ENCODE results near the gene FAM53B.

FAM53B gene

DNA sequence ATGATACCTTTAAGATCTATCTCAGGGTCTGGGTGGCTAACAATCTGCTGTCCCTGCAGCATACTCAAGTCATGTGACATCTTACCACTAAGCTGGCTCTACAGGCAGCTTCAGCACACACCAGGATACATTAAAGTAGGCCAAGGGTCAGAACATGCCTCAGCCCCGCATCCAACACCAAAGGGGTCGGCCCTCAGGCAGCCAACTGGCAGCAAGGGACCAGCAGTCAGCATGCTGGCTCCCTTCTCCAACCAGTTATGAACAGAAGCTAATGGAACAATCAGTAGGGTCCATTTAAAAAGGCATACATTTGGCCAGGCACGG is 37.1 kb downstream of the FAM53B start:
- no peak for DNase-seq

DNA sequence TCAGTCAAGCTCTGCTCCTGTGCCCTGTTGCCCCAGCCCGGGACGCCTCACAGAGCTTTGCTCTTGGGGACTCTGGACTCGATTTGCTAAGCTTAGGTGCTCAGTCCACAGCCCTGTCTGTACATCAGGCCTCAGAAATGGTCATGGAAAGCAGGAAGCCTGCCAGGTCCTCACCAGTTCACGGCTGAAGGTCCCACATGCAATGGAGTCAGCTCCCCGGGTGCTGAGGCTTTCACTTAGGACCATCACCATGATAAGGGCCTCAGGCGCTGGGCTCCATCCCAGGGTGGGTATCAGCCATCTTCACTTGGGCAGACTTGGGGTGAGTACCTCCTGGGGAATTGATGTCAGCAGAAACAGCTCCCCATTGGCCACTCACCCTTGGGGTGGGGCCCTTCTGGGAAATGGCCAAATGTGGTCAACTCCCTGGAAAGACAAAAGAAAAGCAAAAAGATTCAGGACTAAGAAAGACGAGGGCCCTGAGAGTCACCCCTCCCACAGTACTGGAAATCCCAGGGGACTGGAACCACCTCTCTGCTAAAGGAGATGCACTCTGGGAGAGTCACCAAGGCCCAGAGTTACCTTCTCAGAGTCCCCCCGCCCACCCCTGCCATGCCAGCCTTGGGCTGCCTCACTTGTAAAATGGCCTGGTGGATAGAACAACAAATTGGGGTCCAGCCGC is 37.6 kb downstream of the FAM53B start:
- no peak for DNase-seq

DNA sequence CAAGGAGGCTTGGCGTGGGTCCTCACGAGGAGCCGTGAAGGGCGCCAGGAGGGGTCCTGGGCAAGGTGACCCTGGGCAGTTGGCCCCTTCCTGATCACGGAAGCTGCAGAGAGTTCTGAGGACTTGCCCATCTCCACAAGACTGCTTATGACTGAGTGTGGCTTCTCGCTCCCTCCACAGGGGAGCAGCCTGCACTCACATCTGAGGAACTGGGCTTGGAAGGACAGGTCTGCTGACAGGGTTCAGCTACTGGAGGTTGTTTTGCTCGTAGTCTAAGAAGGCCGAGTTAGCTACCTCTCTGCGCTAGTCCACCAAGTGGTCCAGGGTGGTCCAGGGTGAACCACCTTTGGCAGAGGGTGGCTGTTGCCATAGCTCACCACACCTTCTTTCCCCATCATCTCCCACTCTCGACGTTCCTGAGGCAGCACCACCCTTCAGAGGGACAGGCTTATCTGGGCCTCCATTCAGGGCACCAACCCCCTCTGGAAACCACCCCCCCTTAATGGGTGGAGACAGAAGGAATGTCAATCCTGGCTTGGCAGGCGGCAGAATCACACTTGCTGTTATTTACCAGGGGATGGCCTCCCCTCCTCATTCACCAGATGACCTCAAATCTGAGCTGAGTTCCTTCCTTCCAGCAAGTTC is 38.2 kb downstream of the FAM53B start:
- DNase-seq, result no peak

DNA sequence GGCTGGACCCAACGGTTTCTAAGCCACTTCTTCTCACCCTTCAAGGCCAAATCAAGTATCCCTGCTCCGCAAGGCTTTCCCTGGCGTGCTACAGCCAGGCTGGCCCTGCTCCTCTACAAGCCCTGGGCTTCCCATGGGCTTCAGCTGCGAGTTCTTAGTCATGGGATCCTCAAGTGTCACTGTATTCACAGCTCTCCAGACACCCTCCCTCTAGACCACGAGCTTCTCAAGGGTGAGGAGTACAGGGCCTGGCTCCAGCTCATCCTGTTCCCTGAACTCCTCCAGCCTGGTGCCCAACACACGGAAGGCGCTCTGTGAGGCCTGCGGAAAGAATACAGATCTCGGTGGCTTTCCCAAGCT is 38.8 kb downstream of the FAM53B start:
- DNase-seq, result no peak

DNA sequence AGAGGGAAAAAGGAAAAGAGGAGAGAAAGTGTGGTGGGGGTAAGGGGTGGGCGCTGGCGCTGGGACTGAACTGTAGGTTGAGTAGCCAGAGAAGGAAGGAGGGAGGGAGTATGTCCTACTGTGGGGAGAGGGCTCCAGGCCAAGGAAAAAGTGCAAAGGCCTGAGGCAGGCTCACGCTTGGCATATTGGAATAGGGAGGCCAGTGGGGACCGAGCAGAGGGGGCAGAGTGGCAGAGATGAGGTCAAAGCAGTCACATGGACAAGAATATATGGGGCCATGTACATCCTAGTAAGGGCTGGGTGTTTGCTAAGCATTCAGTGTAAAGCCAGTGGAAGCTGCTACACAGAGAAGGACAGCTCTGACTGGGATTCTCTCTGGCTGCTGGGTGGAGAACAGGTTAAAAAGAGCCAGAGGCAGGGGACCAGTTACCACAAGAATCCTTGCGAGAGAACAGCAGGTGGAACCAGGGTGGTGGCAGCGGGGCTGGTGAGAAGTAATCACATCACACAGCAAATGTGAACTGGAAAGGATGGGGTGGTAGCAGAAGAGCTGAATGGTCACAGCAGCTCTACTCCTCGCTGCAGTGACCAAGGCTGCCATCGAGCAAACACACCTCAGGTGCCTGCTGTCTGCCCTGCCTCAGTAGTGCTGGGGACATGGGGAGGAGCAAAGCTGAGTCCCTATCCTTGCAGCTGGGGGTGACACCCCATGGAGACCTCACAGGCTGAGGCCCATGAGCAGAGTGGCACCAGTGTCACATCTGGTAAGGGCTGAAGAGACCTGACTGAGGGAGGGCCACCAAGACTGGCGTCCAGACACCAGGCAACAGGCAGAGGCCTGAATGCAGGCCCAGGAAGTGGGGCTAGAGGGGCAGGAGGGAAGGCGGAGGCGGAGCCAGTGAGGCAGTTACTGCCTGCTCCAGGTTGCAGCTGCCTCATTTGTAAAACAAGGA is 39.5 kb downstream of the FAM53B start:
- DNase-seq, result no peak

DNA sequence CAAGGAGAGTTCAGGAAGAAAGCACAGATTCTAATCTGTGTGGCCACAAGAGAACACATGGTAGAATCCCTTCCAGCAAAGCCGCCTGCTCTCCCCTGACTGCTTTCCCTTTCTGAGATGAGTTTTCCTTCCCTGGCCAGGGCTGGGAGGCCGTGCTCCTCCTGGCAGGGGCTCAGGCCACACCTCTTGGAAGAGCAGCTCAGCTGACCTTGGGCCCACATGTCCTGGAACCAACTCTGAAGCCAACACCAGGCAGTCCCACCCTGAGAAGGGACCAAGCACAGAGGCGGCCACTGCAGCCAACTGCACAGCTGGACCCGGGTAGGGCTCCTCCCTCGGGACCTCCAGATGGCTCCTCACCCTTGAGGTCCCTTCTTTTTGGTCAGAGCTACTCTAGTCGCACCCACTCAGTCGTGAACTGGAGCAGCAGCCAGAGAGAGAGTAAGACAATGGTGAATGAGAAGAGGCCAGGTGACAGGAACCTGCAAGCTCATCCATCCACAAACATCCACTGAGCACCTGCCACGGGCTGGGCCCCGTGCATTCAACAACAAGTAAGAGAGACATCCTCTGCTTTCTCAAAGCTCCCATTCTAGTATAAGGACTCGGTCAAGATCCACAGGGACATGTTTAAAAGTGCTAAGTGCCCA is 40.3 kb downstream of the FAM53B start:
- no peak for DNase-seq

DNA sequence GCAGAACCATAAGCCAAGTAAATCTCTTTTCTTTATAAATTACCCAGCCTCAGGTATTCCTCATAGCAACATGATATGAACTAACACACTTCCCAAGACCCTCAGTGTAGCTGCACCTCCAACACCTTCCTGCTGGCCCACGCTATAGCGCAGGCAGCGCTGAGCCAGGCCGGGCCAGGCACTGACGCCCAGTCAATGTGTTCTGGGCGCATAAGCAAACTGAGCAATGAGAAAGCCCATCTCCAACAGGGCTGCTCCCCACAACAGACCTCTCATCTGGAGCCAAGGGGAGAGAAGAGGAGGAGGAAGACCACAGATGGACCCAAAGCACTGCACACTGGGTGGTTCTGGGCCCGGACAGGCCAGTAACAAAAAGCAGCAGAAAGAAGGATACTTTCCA is 40.8 kb downstream of the FAM53B start:
- no peak for DNase-seq

DNA sequence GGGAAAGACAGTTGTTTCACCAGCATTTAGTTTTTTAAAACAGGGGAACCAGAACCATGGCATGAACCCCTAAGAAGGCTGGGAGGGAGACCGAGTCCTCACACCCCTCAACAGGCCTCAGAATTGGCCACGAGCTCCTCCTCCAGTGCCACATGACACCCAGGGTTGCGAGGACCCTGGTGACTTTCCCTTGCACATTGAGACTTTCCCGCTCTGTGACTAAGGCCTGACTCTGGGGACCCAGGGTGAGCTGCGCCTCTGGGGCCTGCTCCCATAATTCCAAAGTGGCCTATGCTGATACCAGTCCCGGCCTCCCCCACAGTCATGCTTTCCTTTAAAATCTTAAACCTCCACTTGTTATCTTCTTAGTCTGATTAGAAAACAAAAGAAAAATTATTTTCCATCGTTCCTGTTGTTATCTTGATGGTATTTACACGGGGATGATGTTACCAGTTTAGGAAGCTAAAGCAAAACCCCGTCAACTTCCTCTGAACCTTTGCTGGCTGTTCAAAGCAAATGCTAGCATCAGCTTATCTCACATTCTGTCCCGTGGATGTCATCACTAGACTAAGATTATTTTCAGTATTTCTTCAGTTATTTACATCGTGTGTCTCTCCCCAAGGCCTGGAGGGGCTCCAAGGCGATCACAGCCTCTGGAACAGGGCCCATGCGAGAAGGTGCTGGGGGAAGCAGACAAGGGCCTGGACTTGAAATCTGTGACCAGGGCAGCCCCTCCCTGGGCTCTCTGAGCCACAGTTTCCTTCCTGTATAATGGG is 42.1 kb downstream of the FAM53B start:
- no peak for DNase-seq

DNA sequence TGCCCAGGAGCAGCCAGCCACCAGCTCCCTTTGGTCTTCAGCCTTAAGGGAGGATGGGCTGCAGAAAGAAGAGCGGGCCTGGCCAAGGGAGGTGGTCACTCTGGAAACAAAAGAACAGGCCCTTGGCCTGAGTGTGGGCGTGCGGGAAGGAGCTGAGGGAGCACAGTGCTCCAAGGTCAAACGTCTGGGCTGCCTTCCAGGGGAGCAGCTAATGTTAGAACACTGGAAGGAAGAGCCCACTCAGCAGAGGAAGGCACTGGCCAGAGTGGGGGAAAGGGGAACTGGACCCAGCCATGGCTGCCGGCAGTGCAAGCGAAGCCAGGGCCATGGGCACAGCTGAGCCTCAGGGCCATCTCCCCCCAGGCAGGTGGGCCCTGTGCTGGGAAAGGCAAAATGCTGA is 42.7 kb downstream of the FAM53B start:
- DNase-seq, result no peak

DNA sequence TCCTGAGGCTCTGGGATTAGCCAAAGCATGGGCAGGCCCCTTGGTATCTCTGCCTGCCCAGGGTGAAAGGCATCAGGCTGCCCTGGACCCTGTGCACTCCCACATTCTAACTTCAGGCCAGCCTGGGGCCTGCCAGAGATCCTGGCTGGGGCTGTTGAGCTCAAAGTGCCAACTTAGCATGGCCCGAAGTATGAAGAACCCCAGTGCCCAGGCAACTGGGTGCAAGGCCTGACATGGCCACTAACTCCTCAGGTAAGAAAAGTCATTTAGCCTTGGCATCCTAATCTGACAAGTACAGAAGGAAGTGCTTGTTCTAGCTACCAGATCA is 43.2 kb downstream of the FAM53B start:
- no peak for DNase-seq

DNA sequence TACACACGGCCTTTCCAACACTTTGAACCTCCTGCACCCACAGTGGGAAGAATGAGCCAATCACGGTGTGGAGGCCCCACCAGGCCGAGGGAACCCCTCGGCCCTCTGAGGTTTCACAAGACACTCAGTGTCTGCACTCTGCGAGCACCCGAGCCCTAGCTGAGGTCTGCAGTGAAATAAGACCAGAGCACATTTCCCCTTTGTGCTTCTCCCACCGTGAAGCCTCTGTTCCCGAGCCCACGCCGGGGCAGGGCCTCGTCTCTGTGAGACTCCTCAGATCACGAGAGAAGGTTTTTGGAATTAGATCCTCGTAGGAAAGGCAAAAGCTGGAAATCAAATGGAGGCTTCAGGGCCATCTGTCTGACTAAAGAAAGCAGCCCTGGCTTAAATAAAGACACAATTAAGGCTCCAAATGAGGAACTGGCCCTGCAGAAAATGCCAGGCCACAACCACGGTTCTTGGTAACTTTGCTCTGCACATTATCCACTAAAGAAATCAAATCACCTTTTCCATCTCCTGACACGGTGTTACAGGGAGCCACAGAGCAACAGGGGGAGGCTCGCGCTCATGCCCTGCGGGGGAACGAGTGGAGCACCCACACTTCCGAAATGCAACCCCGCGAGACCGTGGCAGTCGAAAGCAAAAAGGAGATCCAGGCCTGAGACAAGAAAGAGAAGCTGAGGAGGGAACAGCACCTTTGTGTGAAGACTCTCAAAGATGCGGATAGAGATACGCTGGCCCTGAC is 43.7 kb downstream of the FAM53B start:
- DNase-seq, result no peak

DNA sequence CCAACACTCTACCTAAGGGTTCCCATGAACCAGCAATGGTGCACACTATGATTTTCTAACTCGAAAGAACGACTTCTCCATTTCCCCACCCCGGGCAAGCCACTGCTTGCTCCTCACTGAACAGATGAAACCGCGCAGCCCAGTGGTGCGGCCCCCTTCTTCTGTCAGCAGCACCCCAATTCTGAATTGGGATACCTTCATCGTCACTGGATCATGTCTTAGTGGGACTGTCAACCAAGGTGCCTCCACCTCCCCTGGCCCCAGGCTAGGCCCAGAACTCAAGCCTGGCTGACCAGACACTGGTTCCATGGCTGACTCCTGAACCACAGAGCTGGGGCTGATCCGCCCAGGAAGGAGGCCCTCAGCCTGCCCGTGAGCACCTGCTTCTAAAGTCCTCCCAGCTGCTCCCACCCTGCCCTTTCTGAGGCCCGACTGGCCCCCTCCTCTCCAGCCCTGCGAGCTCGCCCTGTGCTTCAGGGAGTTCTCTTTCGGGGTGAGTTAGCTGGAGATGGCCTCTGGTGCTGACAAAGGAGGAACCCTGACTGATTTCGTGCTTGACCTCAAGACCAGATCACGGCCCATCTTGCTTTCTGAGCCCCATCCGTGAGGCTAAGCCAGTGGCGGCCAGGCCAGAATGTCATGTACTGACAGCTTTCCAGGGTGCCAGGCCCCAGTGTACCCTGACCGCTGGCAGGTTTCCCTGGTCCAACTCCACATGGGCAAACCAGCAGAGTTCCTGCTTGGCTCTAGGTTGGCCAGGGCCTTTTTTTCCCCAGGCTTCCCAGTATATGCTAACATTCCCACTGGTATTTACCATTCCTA is 44.5 kb downstream of the FAM53B start:
- no peak for DNase-seq

DNA sequence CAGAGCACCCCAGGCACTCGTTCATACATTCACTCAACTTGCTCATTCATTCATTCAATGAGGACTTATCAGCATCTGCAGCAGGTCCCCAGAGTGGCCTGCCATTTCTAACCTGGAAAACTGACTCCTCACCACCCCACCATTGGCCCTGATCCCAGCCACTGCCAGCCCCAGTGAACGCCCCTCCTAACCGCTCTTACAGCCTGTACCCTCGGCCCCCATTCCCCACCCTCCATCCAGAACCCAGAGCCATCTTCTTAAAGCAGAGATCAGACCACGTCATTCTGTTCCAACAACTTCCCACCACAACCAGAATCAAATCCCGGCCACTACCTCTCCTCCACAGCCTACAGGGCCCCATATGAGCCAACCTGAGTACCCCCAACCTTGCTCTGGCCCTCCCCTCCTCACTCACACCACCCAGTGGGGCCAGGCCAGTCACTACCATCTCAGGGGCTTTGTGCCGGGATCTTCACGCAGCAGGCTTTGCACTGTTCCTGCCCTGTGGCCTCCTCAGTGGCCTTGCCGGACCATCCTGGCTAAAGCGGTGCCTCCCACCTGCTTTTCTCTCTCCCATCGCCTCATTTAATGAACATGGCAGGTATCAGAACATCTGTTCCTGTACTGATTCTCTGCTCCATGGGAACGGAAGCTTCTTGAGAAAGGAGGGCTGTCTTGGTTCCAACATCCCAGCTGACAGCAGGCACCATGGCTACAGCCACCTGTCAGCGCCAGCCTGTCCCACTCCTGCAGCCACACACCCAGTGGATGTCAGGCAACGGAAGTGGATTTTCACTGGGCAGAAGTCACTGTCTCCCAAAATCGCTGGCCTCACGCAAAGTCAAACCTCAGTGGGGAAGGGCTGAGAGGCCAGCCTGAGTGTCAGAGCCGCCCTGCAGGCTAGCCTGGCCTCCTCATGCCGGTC is 45.4 kb downstream of the FAM53B start:
- no peak for DNase-seq

DNA sequence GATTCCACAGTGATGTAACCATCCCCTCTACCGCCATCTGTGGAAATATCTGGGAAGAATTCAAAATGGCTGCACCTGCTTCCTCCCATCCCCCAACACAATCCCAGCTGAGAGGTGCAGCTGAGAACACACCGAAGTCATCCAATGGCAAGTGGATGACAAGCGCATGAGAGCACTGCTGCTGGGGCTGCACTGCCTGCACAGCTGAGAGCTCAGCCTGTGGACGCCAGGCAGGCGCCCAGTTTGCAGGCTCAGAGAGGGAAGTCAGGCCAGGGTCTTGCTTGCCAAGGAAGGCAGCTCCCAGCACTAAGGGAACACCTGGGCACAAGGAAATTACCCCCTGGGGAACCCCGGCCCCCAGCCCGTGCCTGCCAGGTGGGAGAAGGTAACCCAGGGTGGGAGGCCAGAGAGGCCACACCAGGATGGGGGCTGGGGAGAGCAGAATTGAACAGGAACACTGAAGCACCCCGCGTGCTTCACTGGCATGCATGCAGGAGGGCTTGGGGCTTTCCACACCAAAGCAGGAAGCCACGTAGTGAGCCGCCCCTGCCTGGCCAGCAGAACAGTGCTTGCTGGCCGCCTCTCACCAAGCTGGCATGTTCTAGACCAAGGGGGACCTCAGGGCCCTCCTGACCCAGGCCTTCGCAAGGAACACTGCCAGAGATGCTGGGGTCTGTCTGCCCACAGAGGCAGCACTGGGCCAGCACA is 46.2 kb downstream of the FAM53B start:
- DNase-seq, result no peak

DNA sequence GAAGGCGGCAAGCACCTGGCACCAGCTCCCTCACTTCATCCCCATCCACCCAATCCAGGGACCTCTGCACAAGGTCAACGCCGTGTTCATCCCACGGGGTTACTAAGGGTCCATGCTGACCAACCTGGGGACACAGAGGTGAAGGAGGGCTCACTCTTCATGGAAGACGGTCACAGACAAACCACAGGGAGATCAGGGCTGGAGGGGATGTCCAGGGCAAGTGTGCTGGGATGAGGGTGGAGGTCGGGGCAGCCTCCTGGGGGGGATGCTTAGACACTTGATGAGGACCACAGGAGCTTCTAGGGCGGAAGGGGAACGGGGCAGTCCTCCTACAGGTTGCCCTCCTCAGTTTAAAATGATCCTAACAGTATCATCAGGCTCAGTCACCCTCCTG is 46.7 kb downstream of the FAM53B start:
- no peak for DNase-seq

DNA sequence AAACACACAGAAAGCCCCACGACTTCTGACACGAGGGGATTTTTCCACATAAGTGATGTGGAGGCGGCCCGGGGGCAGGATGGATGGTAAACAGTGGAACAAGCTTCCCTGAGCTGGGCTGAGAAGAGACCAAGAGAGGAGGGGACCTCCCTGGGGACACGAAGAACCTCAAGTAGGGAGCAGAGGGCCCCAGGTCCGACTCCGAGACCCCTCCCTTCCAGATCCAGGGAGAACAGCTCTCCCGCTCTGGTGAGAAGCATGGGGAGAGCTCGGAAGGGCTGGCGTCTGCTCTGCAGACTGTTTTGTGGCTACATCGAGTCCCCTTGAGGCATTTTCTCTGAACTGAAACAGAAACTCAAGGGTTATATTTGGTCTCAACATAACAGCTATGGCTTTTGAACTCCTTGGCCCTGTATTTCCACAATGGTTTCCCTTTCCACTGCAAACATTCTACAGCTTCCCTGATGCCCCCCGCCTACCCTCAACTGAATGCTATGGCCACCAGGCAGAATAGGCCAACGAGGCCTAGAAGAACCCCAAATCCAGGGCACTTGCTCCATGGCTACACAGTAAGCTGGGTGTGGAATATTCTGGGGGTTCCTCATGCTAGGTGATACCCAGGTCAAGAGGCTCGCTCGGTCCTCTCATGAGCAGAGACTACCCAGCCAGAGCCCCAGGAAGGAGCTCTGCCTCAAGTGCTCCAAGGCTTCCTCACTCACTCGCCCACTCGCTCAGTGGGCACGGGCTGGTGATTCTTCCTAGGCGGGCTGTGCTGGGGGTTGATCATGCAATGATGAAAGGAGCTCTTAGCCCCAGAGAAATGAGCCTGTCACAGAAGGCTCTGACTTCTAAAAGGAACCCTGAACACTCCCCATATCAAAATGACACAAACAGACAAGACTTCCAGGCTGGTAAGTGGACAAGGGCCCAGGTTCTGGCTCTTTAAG is 47.5 kb downstream of the FAM53B start:
- no peak for DNase-seq

DNA sequence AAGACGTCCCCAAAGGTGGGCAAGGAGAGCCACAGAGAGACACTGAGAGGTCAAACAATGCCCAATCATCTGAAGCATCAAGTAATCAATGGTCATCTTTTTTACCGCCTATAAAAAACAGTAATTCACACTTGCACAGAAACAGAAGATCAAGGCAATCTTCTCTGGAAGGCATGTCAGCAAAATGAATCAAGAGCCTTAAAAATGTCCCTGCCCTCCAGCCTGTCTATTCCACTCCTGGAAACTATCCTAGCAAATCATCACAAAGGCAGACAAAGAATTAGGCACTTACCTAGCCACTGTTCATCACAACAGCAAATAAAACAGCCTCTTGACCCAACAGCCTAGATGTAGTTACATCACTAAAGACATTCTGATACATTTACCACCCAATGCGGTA is 48.9 kb downstream of the FAM53B start:
- DNase-seq, result no peak

Measured in effector CD8-positive, alpha-beta T cell (primary cell).